Activated naive CD4-positive, alpha-beta T cell treated with anti-CD3 and anti-CD28 coated beads, Interleukin-2, amount 50 U/mL, for 72 hours (primary cell): ENCODE results near the gene CAMKMT. TPM values are rescaled to one million over a fixed set of nuclear protein-coding genes. Genes with fewer than 3 reads are reported as not detected.

Source experiments
- ATAC-seq, 2 donors: fragments of 150-1000 bp; cut with Tn5 transposase; 2 replicates each; pipeline ENCODE4 v1.10.0; 2021; ENCODE audit warnings: mild to moderate bottlenecking in 2 of 2, moderate library complexity in 2 of 2
- DNase-seq, 2 donors: peaks; one replicate each; pipeline ENCODE4 v3.0.0; 2021 to 2022; ENCODE audit warnings: low spot score in 2 of 2
- H3K27ac Mint-ChIP-seq, 2 donors: one replicate each; pipeline ENCODE4 v1.8.0; 2022; ENCODE audit warnings: mild to moderate bottlenecking in 2 of 2, mixed read lengths in 2 of 2
- H3K36me3 Mint-ChIP-seq, 2 donors: one replicate each; pipeline ENCODE4 v1.8.0; 2022; ENCODE audit warnings: mixed read lengths in 2 of 2
- H3K9me3 Mint-ChIP-seq, 2 donors: one replicate each; pipeline ENCODE4 v1.8.0; 2022; ENCODE audit warnings: mixed read lengths in 2 of 2
- total RNA-seq, 2 donors: library from RNA; stranded (reverse); gene quantifications; one replicate each; pipeline ENCODE4 v1.2.3, GENCODE V29; 2022

CAMKMT gene
- total RNA-seq, 2 donors from 2014 or later: 14.6 to 17.3 TPM

DNA sequence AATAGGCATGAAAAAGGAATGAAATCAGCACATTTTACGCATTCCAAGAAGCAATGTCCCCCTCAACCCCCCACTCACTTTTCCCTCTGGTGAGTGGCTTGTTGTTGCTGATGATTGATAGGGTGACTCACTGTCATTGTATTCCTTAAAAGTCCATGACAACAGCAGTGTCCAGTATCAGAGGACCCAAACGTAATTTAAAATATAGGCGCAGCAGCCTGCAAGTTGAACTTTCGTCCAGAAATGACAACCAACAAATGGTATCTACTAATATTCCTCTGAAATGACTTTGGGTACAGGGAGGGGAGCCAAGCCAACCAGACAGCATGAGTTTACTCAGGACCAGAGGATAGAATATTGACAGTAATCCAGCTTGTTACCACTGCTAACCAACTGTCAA is 396.8 kb downstream of the CAMKMT start:
- ATAC-seq: no peak
- Mint-ChIP-seq H3K9me3 (no peaks in the 10 kb centered on the region), H3K36me3 (no peaks in the 10 kb centered on the region), H3K27ac (no peak overlapping the region)
- DNase-seq: no peak

DNA sequence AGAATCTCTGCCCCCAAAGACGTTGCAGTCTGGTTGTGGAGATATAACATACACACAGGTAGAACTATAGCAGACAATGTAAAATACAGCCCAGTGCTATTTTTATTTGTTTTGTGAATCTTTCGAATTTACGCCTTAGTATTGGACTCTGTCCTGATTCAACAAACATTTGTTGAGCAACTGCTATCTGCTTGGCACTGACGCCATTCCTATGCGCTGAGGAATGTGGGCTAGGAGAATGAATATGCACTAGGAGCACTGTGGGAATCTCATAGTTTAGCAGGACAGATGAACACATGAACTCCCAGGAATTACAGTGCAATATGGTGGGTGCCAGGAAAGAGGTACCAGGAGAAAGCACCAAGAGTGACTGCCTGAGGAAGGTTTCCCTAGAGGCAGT is 398.1 kb downstream of the CAMKMT start:
- no peaks in the 10 kb centered on the region for H3K9me3 Mint-ChIP-seq
- no peaks in the 10 kb centered on the region for H3K36me3 Mint-ChIP-seq
- ATAC-seq (no peak), DNase-seq (no peak)
- H3K27ac Mint-ChIP-seq: no peak overlapping the region

DNA sequence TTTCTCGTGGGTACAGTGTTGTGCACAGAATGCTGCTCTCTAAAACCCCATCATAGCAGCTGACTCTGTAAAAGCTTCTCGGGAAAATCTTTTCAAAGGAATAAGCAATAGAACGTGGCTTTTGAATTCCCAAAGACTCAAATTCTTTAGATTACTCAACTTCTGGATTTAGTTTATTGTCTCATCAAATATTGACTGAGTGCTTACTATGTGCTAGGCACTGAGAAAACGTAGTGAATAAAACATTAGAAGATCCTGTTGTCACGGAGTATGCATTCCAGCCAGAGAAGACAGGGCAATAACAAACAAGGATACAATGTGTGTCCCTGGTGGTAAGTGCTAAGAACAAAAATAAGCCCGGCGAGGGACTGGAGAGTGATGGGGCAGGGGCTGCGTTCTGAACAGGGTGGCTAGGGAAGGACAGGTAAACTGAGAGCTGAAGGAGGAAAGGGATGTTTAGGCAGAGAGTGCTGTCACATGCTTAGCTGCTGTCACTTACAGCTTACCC is 401.6 kb downstream of the CAMKMT start:
- H3K36me3 Mint-ChIP-seq: no peaks in the 10 kb centered on the region
- no peak overlapping the region for H3K27ac Mint-ChIP-seq
- no peak for DNase-seq

DNA sequence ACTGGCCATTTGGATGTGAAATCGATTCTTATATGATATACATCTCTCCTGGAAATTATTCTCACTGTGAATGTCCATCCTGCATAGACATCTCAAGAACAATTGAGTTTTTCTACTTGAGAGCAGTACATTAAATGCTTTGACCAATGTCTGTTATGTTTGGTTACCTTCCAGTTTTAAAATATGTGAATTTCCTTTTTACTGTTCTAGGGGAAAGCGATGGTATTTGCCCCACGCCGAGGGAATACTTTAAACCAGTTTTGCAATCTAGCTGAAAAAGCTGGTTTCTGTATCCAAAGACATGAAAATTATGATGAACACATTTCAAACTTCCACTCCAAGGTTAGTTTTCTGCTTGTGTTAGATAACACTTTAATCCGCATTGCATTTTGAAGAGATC is 404.5 kb downstream of the CAMKMT start:
- Mint-ChIP-seq H3K9me3 (no peaks in the 10 kb centered on the region), H3K36me3 (no peaks in the 10 kb centered on the region), H3K27ac (no peak overlapping the region)
- DNase-seq: no peak
- ATAC-seq: no peak

More for the DNA sequence above, 401.6 kb downstream of the CAMKMT start:
- no peak for ATAC-seq
- no peaks in the 10 kb centered on the region for H3K9me3 Mint-ChIP-seq

DNA sequence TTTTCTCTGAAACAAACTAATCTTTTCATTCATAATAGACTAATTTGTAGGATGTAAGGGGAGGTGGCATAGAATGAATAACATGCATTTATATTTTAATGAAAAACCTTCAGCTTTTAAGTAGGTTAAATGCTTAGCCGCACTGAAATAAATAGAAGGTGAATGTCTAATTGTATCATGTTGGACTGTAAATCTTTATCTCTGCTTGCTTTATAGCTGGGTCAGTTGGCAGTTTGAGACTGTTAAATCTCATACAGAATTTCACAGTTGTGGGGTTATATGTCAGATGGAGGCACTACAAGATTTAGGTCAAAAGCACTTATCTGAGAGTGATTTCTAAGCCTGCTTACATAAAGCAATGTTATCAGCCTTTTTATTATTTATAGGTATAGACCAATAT is 405.0 kb downstream of the CAMKMT start:
- DNase-seq: no peak
- Mint-ChIP-seq H3K27ac (no peak overlapping the region), H3K36me3 (no peaks in the 10 kb centered on the region), H3K9me3 (no peaks in the 10 kb centered on the region)
- no peak for ATAC-seq

DNA sequence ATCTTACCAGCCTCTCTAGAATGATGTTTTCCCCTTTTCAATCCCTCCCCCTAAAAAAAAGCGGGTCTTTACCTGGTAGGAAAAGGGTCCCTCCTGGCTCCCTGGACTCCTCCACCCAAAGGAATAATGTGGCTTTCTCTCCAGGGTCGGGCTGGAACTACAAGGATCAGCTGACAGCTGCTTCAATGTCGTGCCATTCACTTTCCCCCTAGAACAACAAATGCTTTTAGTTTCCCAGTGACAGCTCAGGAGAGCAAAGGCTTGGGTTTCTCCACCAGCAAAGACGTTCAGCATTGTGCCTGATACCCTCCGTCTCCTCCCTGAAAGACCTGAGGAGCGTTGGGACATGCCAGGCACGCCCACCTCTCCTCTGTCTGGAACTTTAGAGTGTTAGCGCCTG is 405.9 kb downstream of the CAMKMT start:
- ATAC-seq (no peak), DNase-seq (no peak)
- H3K36me3 Mint-ChIP-seq: peaks cover 0 to 6% of the 10 kb centered on the region in 2 donors
- no peaks in the 10 kb centered on the region for H3K9me3 Mint-ChIP-seq
- H3K27ac Mint-ChIP-seq: no peak overlapping the region

DNA sequence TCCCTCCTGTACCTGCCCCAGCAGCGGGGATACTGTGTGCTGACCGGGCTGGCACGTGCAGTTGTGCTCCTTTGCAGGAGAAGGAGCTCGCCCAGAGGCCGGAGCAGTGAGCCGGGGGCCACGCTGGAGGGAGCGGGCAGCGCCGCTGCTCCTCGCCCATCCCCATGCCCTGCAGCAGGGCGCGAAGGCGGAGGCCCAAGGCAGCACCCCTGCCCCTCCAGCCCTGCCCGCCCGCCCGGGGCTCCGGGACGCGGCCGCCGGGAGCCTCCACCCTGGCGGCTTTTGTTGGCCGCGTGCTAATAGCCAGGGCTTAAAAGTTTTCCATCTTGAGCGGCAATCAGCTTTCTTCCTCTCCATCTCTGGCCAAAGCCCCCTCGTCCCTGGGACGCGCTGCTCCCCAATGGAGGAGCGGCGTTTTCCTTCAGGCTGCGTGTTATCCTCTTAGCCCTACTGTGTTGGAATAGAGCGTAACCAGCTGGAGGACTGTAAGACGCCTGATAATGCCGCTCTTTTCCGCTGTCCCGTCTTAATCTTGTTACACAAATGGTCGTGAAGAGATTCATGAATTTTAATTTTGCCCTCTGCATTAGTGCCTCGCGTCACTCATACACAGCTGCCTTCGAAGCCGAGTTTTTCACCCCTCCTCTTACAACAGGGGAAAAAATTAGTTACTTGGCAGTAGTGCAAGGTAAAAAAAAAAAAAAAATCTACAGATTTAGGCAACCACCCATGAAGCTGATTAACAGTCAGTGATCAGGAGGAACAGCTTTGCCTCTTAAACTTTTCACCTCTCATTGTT is 406.9 kb downstream of the CAMKMT start:
- DNase-seq (no peak), ATAC-seq (no peak)
- Mint-ChIP-seq H3K9me3 (no peaks in the 10 kb centered on the region), H3K36me3 (peaks cover 0 to 6% of the 10 kb centered on the region in 2 donors), H3K27ac (no peak overlapping the region)

DNA sequence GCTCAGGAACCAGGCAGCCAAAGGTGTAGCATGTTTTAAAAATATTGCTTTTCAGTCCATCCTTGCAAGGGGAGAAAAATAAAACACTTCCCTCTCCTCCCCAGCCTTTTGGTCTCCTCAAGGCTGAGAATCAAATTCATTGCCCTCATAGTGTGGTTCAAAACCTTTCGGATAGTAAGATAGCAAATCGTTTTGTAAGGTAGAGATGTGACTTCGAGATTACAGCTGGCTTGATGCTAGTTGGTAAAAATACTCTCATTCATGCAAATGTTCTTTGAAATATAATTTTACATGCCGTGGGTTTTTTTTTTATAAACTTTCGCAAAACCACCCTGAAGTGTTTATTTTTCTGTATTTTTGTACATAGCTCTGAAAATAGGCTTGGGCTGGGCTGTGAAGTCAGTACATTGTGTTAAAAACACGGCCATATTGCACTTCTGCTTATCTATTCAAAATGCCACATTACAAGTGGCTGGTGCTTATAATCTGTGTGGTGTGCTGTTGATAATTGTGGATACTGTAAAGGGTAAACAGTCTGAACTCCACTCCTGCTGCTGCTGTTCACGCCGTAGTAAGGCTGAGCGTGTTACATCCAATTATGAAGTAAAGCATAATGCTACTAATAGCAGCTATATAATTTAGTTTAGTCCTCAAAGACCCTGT is 407.7 kb downstream of the CAMKMT start:
- no peaks in the 10 kb centered on the region for H3K9me3 Mint-ChIP-seq
- H3K36me3 Mint-ChIP-seq: peaks cover 0 to 6% of the 10 kb centered on the region in 2 donors
- ATAC-seq (no peak), DNase-seq (no peak)
- no peak overlapping the region for H3K27ac Mint-ChIP-seq

DNA sequence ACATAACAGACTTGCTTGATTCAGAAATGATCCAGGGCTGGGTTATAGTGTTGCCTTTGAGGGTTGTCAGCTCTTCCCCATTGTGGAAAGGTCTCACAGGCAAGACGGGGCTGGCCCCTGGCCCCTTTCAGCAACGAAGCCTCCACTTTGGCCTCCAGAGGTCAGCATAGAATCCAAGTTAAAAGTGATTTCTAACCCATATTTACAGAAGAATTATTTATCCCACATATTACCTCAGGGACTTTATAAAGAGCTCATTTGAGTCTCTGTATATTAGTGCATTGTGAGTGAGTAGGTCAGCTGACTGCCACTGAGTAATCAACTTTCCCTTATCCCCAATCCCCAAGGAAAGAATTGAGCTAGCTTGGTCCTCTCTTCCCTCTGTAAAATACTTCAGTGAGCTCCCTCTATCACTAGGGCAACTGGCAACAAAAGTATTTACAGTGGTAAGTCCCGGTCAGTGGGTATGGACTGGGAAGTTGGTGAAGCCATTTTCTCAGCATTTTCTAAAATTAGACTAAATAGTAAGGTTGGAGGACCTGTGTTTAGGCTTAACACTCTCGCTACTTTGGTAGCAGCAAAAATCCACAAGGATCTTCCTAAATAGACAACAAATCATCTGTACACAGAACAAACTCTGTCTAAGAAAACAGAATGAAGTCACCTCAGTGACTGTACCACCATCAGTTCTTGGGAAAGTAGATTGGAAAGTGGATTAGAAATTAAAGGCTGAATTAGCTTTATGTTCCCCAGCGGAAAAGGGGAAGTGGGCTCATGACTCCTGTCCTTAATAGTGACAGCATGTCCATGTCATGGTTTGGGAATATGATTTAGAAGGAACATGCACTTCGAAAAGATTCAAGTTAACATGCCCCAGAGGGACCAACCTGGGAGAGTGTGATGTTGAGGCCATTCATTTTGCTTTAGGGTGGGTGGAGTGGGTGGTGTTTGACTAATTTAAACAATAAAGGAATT is 408.8 kb downstream of the CAMKMT start:
- no peak overlapping the region for H3K27ac Mint-ChIP-seq
- peaks cover 0 to 6% of the 10 kb centered on the region in 2 donors for H3K36me3 Mint-ChIP-seq
- ATAC-seq (no peak), DNase-seq (no peak)
- no peaks in the 10 kb centered on the region for H3K9me3 Mint-ChIP-seq

DNA sequence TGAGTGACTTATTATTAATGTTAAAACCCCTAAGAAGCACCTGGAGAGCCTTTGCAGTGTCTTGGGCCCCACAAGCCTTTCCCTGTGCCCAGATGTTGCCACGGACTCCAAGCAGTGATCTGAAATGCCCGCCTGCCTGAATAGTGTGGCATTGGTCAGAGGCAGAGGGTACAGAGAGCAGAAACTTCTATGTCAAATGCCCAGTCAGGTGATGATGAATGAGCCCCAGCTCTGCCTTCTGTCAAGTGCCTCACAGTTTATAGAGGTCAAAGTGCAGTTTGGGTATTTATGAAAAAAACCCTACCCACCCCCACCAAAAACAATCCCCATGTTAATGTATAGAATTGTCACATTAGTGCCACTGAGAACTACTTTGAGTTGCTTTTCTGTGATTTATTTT is 409.8 kb downstream of the CAMKMT start:
- Mint-ChIP-seq H3K9me3 (no peaks in the 10 kb centered on the region), H3K27ac (no peak overlapping the region), H3K36me3 (peaks cover 0 to 6% of the 10 kb centered on the region in 2 donors)
- ATAC-seq (no peak), DNase-seq (no peak)

DNA sequence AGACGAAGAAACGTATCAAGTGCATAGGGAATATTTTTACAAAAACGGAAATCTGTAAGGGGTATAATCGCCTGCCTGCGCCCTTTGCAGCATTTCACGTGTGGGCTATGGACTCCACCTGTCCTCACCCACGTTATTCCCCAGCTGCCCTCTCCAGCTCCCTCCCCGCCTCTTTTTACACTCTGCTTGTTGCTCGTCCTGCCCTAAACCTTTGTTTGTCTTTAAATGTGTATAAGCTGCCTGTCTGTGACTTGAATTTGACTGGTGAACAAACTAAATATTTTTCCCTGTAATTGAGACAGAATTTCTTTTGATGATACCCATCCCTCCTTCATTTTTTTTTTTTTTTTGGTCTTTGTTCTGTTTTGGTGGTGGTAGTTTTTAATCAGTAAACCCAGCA is 410.4 kb downstream of the CAMKMT start:
- Mint-ChIP-seq H3K36me3 (peaks cover 0 to 6% of the 10 kb centered on the region in 2 donors), H3K27ac (no peak overlapping the region), H3K9me3 (no peaks in the 10 kb centered on the region)
- DNase-seq (no peak), ATAC-seq (no peak)

DNA sequence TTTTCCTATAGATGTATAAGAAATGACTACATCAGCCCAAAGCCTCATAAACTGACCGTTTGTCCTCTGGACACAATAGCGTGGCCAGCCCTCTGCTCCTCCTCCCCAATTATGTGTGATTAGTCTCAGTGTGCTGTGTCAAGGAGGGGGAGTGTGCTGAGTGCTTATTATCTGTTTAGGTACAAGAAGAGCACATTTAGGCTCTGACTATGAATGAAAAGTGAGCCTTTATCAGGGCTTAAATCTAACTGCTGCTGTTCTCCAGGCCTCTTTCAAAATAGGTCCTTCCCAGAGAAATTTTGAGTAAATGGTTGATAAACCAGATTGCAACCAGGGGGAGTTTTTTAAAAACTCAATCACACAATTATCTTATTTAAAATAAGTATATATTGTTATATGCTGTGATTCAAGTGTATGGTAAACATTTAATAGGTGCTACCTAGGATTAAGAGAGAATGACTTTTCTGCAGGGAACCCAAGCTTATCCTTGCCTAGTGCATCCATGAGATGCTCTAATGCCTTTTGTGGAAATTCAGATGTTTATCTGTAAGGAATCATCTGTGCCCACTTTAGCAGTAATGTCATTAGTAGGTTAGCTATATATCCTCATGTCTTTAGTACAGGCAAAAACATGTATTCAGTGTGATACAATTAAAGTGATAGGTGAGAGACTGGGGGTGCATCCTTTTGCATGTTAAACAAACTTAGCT is 411.1 kb downstream of the CAMKMT start:
- H3K27ac Mint-ChIP-seq: no peak overlapping the region
- H3K36me3 Mint-ChIP-seq: peaks cover 0 to 6% of the 10 kb centered on the region in 2 donors
- ATAC-seq (no peak), DNase-seq (no peak)
- H3K9me3 Mint-ChIP-seq: no peaks in the 10 kb centered on the region

DNA sequence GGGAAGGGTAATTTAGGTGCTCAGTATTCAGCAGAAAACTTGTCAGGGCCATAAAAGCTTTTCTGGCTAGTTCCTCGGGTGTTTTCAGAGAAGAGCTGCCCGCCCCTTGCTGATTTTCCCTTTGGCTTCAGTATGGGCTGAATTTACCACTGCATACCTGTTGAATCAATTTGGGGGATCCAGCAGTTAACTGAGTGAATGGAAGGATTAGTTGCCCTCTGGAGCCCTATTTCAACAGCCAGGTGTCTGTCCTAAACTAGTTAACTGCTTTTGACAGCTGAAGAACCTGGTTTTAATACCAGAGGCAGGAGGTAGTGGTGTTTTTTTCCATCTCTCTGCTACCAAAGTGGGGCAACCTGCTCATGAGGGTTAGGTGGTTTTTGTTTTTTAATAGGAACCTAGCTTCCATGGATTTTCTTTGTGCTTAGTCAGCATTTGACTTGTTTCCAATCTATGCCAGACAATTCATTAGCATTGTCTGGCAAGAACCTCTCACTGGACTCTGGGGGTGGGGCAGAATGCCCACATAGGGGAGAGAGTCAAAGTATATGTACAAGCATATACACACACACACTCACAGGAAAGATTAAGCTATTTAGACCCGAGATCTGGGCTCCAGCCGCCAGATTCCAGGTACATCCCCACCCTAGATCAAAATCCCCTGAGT is 413.2 kb downstream of the CAMKMT start:
- ATAC-seq (no peak), DNase-seq (no peak)
- Mint-ChIP-seq H3K27ac (no peak overlapping the region), H3K36me3 (peaks cover 12 to 19% of the 10 kb centered on the region in 2 donors), H3K9me3 (no peaks in the 10 kb centered on the region)

DNA sequence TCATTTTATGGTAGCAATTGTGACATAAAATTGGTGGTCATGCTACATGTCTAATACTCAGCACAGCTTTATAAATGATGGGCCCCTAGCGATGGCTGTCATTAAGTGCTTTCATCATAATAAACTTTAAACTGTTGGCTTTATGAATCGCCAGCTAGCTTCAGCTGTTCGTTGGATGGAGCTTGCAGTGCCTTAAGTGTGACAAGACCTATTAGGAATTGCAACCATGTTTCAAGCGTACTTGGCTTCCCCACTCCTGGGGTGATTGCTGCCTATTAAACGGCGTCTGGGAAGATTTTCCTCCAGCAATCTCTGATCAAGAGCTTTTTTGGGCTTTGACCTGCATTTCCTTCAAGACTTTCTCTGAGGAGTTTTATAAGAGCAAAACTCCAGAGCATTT is 415.3 kb downstream of the CAMKMT start:
- peaks cover 20 to 26% of the 10 kb centered on the region in 2 donors for H3K36me3 Mint-ChIP-seq
- no peaks in the 10 kb centered on the region for H3K9me3 Mint-ChIP-seq
- no peak overlapping the region for H3K27ac Mint-ChIP-seq
- DNase-seq (no peak), ATAC-seq (no peak)

DNA sequence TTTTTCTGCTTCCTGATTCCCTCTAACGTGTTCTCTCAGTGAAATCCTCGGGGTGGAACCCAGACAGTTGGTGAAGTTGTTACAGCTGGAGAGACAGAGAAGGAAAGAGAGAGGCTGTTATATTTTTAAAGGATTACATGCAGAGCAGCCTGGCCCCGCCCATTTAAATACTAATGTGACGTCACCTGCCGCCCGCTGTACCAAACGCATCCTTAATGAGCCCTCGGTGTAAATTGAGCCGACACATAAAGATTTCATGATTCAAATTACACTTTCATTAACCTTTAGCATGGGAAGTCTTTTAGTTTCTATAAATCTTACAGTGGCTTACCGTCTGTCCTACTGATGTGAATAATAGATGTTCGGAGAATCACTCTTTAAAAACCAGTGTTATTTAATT is 415.8 kb downstream of the CAMKMT start:
- H3K36me3 Mint-ChIP-seq: peaks cover 20 to 22% of the 10 kb centered on the region in 2 donors
- no peak for DNase-seq
- H3K9me3 Mint-ChIP-seq: peaks cover 0 to under 1% of the 10 kb centered on the region in 2 donors
- no peak overlapping the region for H3K27ac Mint-ChIP-seq
- ATAC-seq: no peak

DNA sequence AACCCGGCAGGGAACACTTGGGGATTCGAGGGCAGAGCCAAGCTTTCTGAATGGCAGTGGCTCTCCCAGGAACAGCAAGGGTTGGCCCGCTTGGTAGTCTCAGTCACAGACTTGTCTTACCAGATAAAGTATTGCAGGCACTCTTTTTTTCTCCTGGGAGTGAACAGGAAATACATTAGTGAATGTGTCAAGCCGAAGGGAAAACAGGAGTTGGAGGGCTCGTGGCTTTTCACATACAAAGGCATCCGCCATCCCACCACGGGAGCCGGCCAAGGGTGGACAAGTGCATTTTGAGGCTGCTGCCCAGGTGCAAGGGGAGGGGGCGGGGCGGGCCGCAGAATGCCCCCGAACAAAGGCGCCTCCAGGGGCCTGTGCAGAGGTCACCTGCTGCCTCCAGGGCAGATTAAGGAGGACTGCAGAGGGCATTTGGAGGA is 416.5 kb downstream of the CAMKMT start:
- Mint-ChIP-seq H3K27ac (no peak overlapping the region), H3K36me3 (peaks cover 19 to 20% of the 10 kb centered on the region in 2 donors), H3K9me3 (peaks cover 0 to 4% of the 10 kb centered on the region in 2 donors)
- no peak for DNase-seq
- ATAC-seq: no peak
